GM23338 (cell line): ENCODE measurements around the gene GNAI3.

Experiments
- EZH2 ChIP-seq: fragments of 200-600 bp; sonication (generic); IDR thresholded peaks from one replicate; pipeline ENCODE4 v1.8.0; 2017; ENCODE audit warnings: antibody characterized with exemption, mild to moderate bottlenecking, low read depth; ENCODE audit not compliant: unreplicated experiment
- POLR2AphosphoS5 ChIP-seq: IDR thresholded peaks from 2 replicates; pipeline ENCODE4 v1.6.1; 2016; ENCODE audit warnings: antibody characterized with exemption, low read depth
- TF ChIP-seq, protein P1 (sequence below), 2 experiments: fragments of 200-600 bp in 1 of 2; sonication (generic) in 1 of 2; conservative IDR thresholded peaks; 2 replicates each; pipeline versions ENCODE4 v1.5.1 to v1.6.1; 2016 to 2017; ENCODE audit warnings: antibody characterized with exemption in 2 of 2, low read depth in 2 of 2, mild to moderate bottlenecking in 2 of 2, moderate library complexity in 1 of 2
- TF ChIP-seq, protein P2 (sequence below): IDR thresholded peaks from one replicate; pipeline ENCODE4 v1.6.1; 2018; ENCODE audit warnings: antibody characterized with exemption; ENCODE audit not compliant: unreplicated experiment

DNA sequence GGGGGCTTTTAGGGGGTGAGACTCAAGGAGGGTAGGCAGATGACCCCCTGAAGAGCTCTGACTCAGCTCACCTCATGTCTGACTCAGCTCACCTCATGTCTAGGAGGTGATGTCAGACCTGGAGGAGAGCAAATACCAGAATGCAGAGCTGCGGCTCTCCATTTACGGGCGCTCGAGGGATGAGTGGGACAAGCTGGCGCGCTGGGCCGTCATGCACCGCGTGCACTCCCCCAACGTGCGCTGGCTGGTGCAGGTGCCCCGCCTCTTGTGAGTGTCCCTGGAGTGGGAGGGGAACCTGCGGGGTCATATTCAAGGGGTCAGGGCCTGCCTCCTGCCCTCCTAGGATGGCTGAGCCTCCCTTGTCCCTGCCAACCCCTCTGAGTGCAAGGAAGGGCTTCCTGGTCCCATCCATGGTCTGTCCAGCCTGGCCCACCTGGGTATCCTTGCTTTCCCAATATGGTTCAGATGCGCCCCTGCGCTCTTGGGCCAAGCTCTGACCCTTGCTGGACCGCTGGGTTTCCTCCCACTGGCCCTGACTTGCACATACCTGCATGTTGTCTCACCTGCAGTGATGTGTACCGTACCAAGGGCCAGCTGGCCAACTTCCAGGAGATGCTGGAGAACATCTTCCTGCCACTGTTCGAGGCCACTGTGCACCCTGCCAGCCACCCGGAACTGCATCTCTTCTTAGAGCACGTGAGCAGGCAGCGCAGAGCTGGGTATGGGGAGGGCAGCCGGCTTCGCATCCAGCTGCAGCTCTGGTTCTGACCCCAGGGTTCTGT lies 80.3 kb downstream of the GNAI3 start:
- TF ChIP-seq, protein P1, sequence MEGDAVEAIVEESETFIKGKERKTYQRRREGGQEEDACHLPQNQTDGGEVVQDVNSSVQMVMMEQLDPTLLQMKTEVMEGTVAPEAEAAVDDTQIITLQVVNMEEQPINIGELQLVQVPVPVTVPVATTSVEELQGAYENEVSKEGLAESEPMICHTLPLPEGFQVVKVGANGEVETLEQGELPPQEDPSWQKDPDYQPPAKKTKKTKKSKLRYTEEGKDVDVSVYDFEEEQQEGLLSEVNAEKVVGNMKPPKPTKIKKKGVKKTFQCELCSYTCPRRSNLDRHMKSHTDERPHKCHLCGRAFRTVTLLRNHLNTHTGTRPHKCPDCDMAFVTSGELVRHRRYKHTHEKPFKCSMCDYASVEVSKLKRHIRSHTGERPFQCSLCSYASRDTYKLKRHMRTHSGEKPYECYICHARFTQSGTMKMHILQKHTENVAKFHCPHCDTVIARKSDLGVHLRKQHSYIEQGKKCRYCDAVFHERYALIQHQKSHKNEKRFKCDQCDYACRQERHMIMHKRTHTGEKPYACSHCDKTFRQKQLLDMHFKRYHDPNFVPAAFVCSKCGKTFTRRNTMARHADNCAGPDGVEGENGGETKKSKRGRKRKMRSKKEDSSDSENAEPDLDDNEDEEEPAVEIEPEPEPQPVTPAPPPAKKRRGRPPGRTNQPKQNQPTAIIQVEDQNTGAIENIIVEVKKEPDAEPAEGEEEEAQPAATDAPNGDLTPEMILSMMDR (conservative IDR thresholded peaks at IDR 0.05; ENCODE audit: low read depth in 2 of 2): no peak
- TF ChIP-seq, protein P2, sequence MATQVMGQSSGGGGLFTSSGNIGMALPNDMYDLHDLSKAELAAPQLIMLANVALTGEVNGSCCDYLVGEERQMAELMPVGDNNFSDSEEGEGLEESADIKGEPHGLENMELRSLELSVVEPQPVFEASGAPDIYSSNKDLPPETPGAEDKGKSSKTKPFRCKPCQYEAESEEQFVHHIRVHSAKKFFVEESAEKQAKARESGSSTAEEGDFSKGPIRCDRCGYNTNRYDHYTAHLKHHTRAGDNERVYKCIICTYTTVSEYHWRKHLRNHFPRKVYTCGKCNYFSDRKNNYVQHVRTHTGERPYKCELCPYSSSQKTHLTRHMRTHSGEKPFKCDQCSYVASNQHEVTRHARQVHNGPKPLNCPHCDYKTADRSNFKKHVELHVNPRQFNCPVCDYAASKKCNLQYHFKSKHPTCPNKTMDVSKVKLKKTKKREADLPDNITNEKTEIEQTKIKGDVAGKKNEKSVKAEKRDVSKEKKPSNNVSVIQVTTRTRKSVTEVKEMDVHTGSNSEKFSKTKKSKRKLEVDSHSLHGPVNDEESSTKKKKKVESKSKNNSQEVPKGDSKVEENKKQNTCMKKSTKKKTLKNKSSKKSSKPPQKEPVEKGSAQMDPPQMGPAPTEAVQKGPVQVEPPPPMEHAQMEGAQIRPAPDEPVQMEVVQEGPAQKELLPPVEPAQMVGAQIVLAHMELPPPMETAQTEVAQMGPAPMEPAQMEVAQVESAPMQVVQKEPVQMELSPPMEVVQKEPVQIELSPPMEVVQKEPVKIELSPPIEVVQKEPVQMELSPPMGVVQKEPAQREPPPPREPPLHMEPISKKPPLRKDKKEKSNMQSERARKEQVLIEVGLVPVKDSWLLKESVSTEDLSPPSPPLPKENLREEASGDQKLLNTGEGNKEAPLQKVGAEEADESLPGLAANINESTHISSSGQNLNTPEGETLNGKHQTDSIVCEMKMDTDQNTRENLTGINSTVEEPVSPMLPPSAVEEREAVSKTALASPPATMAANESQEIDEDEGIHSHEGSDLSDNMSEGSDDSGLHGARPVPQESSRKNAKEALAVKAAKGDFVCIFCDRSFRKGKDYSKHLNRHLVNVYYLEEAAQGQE: no peak
- TF ChIP-seq EZH2: no peak
- no peak for TF ChIP-seq POLR2AphosphoS5
